IPS DF 19.7 (cell line): ENCODE results near the gene HECTD3.

Experiments used
- DNase-seq: peaks from one replicate; pipeline ENCODE4 v3.0.0-alpha.2; 2013; ENCODE audit warnings: low read depth, low spot score

The HECTD3 gene

GRCh38 chr1:45010855-45011811 is at the start of gene HECTD3:
Gene HECTD3, minus strand, starts transcription at chr1:45011324. Its CDS starts 67 bp downstream, at chr1:45011257.
- DNase-seq, result no peak

- DNase-seq, result no peak
Measured at GRCh38 chr1:45059829-45060228, 48.7 kb upstream of the HECTD3 start.

GRCh38 chr1:45057542-45057941 is 46.4 kb upstream of the HECTD3 start:
- DNase-seq, result no peak

GRCh38 chr1:45051005-45051772 is 40.1 kb upstream of the HECTD3 start:
- no peak for DNase-seq

- no peak for DNase-seq
Measured at GRCh38 chr1:45047032-45047431, 35.9 kb upstream of the HECTD3 start.

- no peak for DNase-seq
Measured at GRCh38 chr1:45044916-45045315, 33.8 kb upstream of the HECTD3 start.

- no peak for DNase-seq
Measured at GRCh38 chr1:45043094-45043493, 32.0 kb upstream of the HECTD3 start.

DNA sequence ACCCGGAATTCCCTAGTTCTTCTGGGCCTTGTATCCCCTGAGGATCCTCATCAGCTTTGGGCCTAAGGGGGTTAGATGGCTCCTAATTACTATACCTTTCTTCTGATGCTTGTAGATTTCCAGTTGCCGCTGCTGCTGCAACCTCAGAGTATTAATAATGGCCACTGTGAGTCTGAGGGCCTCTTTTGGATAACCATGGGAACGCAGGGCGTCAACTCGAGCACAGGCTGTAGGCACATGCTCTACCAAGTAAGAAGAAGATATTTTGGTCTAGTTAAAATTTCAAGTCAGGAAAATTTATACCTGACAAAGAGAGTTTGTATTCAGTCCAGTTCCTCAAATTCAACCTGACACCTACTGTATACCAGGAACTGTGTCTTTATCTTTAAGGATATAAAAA is 29.2 kb upstream of the HECTD3 start:
- no peak for DNase-seq

GRCh38 chr1:45038661-45039364 is 27.7 kb upstream of the HECTD3 start:
- DNase-seq, result no peak

GRCh38 chr1:45038240-45038639 is 27.1 kb upstream of the HECTD3 start:
- no peak for DNase-seq

DNA sequence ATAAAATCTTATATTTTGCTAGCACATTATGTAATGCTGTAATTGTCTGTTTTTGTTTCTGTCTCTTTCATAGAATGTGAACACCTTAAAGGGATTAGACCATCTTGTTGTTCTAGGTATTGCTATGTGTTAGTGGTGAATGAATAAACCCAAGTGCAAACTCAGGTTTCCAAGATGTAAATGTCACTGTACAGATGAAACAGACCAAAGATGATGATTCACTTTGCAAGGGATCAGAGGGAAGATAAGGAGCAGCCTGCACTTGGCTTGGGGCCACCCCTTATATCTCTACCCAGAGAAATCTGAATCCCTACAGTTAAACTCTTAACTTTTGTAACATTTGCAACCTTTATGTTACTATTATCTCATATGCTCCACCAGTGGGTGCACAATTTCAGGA is 26.3 kb upstream of the HECTD3 start:
- no peak for DNase-seq

DNA sequence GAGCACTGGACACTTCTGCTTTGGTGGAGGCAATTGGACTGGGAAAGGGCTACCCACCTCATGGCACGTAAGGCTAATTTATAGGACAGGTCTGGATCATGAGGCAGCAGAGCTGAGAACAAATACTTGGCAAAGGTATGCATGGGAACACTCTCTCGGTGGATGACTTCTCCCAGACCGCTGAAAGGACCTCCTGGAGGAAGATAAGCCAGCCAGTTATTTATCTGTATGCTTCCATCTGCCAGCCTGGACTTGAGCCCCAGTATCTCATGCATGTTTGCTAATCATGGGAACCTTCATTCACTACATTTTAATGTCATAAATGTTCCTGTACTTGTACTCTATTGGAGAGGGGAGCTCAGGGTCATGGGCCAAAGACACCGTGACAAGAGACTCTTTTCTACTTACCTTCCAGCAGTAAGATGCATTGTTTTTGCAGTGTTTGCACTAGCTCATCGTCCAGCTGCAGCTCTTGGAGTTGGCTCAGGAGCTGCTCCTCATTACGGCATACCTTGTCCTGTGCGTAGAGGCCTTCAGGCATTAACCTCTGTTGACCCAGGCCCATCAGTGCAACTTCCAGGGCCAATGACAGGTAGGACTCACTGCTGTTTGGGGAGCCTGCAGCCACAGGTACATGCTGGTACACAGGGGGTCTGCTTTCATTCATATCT is 24.6 kb upstream of the HECTD3 start:
- no peak for DNase-seq

- DNase-seq, result no peak
Measured at GRCh38 chr1:45033356-45033755, 22.2 kb upstream of the HECTD3 start.

- DNase-seq, result no peak
Measured at GRCh38 chr1:45032837-45033236, 21.7 kb upstream of the HECTD3 start.

GRCh38 chr1:45026446-45026845 is 15.3 kb upstream of the HECTD3 start:
- no peak for DNase-seq

- DNase-seq, result no peak
Measured at GRCh38 chr1:45023663-45024062, 12.5 kb upstream of the HECTD3 start.

- DNase-seq, result no peak
Measured at GRCh38 chr1:45018599-45019230, 7.6 kb upstream of the HECTD3 start.

GRCh38 chr1:45016767-45017166 is 5.6 kb upstream of the HECTD3 start:
- no peak for DNase-seq

DNA sequence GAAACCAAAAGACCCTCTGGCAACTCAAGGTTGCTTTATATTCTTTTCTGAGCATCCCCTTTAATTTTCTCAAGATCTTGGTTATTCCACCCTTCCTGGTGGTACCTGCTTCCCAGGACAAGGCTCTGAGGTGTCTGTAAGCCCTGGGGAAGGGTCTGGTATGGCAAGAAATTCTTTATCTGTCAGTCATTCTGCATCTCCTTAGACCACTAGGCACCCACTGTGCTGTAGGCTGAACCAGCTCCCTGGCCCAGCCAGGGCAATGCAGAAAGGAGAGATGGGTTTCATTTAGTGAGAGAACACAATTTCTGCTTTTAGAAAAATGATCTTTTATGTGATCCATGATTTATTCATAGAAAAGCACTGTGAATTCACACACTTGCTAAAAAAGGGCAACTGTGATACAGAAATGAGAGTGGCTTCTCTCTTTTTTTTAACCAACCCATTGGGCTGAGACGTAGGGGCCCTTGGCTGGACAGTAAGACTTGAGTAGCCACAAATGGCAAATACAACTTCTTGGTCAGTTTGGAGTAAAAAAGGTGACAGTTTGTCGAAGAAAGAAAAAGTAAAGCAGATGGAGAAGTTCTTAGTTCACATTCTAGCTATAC is 5.1 kb upstream of the HECTD3 start:
- no peak for DNase-seq

DNA sequence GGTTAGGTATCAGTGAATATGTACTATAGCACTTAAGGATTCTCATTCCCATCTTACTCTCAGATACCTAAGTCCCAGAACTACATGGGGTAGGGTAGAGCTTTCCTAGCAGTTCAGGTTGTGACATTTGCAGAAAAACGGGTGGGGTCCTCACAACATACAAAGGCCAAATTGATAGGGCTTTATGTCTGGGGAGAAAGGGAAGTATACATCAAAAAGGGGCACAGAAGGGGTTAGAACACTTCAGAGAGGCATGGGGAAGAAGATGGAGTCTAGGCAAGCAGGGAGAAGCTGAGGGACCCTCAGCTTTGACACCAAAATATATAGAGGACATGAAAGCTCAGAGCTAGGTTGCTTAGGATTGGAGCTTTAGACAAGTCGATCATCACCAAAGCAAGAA is 4.6 kb upstream of the HECTD3 start:
- DNase-seq, result no peak
